Ovary (tissue), 9 donors: ENCODE data around the gene MCUB. TPM values are rescaled to one million over a fixed set of nuclear protein-coding genes. Genes with fewer than 3 reads are reported as not detected.
"Not testable (repeated sequence)": the region's sequence is repeated elsewhere in the genome, so short reads cannot be mapped to it uniquely, and the experiment has no call there.

ENCODE experiments used
- DNase-seq, 5 donors: peaks; one replicate each; pipeline ENCODE4 v3.0.0-alpha.2; 2019 to 2020
- H3K27ac ChIP-seq, 2 donors: fragments of 200-600 bp; one replicate each; pipeline versions ENCODE4 v1.5.1 to v1.8.0; 2019 to 2022
- H3K27me3 ChIP-seq: fragments of 200-600 bp; one replicate; pipeline ENCODE4 v1.8.0; 2022
- H3K36me3 ChIP-seq: fragments of 200-600 bp; sonication (generic); one replicate; pipeline ENCODE4 v1.5.1; 2019
- H3K4me1 ChIP-seq: one replicate; pipeline ENCODE4 v1.8.1; 2013; ENCODE audit warnings: mild to moderate bottlenecking, moderate library complexity; ENCODE audit not compliant: insufficient read depth
- H3K4me3 ChIP-seq: fragments of 200-600 bp; sonication (generic); one replicate; pipeline ENCODE4 v1.5.1; 2017
- H3K9me3 ChIP-seq, 2 donors: fragments of 200-600 bp in 1 of 2; sonication (generic) in 1 of 2; one replicate each; pipeline versions ENCODE4 v1.5.1 to v1.8.1; 2013 to 2019; ENCODE audit warnings: mild to moderate bottlenecking in 1 of 2, moderate library complexity in 1 of 2
- CTCF ChIP-seq, 3 donors: fragments of 450-650 bp in 2 of 3; fragments of 200-600 bp in 1 of 3; IDR thresholded peaks; one replicate each; pipeline versions ENCODE4 v1.5.1 to v1.8.0; 2016 to 2022; ENCODE audit warnings: antibody characterized with exemption in 3 of 3, mild to moderate bottlenecking in 1 of 3
- EP300 ChIP-seq: sonication (generic); formaldehyde crosslinking; IDR thresholded peaks from one replicate; pipeline ENCODE4 v1.6.1; 2017; ENCODE audit warnings: antibody characterized with exemption
- POLR2A ChIP-seq: fragments of 450-650 bp; IDR thresholded peaks from one replicate; pipeline ENCODE4 v1.6.1; 2017; ENCODE audit warnings: antibody characterized with exemption, mild to moderate bottlenecking, moderate library complexity
- WGBS, 3 donors: extraction: QIAGEN DNeasy Blood & Tissue Kit in 1 of 3; methylation state at CpG; one replicate each; pipeline versions ENCODE4 v1.1.5 to v1.1.7; 2013 to 2017; 5-methylcytosine and 5-hydroxymethylcytosine counted together
- intact Hi-C, 4 donors: fragments of 100-400 bp; cut with DNase I; formaldehyde crosslinking; loops; one replicate each; pipeline versions ENCODE4 v1.11.0 to v1.15.1; 2022 to 2023
- polyA plus RNA-seq, 2 donors: library from polyadenylated mRNA; stranded (reverse); fragments of 200-250 nt in 1 of 2; fragments of 350-450 nt in 1 of 2; fragmentation: Illumina TruSeq in 1 of 2; extraction: RNeasy Lipid Tissue Mini Kit (QIAGEN cat#74804) in 1 of 2; gene quantifications; one replicate each; pipeline ENCODE4 v1.2.3, GENCODE V29; 2013 to 2014
- total RNA-seq, 7 donors: library from RNA; depleted of rRNA in 2 of 7; stranded (reverse); fragments of >200 nt in 2 of 7; fragmentation: NEBNext Ultra II Directional in 3 of 7; extraction: Animal tissue kit (Norgen Biotek cat#: 25700) in 3 of 7; gene quantifications; one replicate each; pipeline versions ENCODE4 v1.1.0 to v1.2.4, GENCODE V29; 2016 to 2023
- donor health status: DM: no; HTN: no; CAD: no; lungs with moderate emphysema.
- donor health status: DM: no; HTN: no; CAD: no.
- donor health status: Bipolar disorder and iron deficiency.
- donor health status: DM: yes; HTN: yes; CAD: no.
- donor health status: DM: no; HTN: no; CAD: no.
- donor health status: DM: yes; HTN: yes; CAD: no.

Gene MCUB
- total and polyA plus RNA-seq, 9 donors, result 7.6 to 18.5 (median 8.8) TPM

GRCh38 chr4:109553130-109553529 lies 6.9 kb upstream of the MCUB start:
- DNase-seq, result no peak
- no peaks in the 10 kb centered on the region for H3K9me3 ChIP-seq
- H3K36me3 ChIP-seq, result no peaks in the 10 kb centered on the region
- no peak overlapping the region for H3K27ac ChIP-seq
- H3K4me3 ChIP-seq, result no peak overlapping the region
- H3K27me3 ChIP-seq, result no peaks in the 10 kb centered on the region
- intact Hi-C loops, result no loop called here
- H3K4me1 ChIP-seq, result no peaks in the 10 kb centered on the region
- 94 to 98% (median 95%) methylated on average over 2 of the region's 2 CpGs for WGBS, 3 donors
- no peak for TF ChIP-seq EP300
- no peak for TF ChIP-seq POLR2A
- TF ChIP-seq CTCF (IDR thresholded peaks at IDR 0.05), result no peak

- intact Hi-C loops, result no loop called here
- H3K9me3 ChIP-seq, result no peaks in the 10 kb centered on the region
- no peak overlapping the region for H3K4me3 ChIP-seq
- H3K4me1 ChIP-seq, result no peaks in the 10 kb centered on the region
- no peak overlapping the region for H3K27ac ChIP-seq
- no peaks in the 10 kb centered on the region for H3K36me3 ChIP-seq
- no peak for TF ChIP-seq EP300
- no peak for TF ChIP-seq CTCF (IDR thresholded peaks at IDR 0.05)
- TF ChIP-seq POLR2A, result no peak
- H3K27me3 ChIP-seq, result no peaks in the 10 kb centered on the region
- WGBS, 3 donors, result 74 to 87% (median 81%) methylated on average over 3 of the region's 3 CpGs
- no peak for DNase-seq
Measured at GRCh38 chr4:109554971-109555370, 5.1 kb upstream of the MCUB start.

GRCh38 chr4:109557433-109557832 lies 2.6 kb upstream of the MCUB start:
- H3K27ac ChIP-seq, result no peak overlapping the region
- TF ChIP-seq CTCF (IDR thresholded peaks at IDR 0.05), result no peak
- TF ChIP-seq POLR2A, result no peak
- TF ChIP-seq EP300, result no peak
- H3K9me3 ChIP-seq, result no peaks in the 10 kb centered on the region
- WGBS, 3 donors, result 95 to 96% (median 96%) methylated on average over 26 to 28 of the region's 28 CpGs
- intact Hi-C loops, result no loop called here
- H3K27me3 ChIP-seq, result no peaks in the 10 kb centered on the region
- H3K4me1 ChIP-seq, result no peaks in the 10 kb centered on the region
- H3K4me3 ChIP-seq, result no peak overlapping the region
- H3K36me3 ChIP-seq, result no peaks in the 10 kb centered on the region
- peak in 1 of 5 donors; percentile 21 for DNase-seq

- H3K9me3 ChIP-seq, H3K27me3 ChIP-seq, DNase-seq, H3K36me3 ChIP-seq, H3K4me3 ChIP-seq, intact Hi-C loops, H3K27ac ChIP-seq, H3K4me1 ChIP-seq: not testable (repeated sequence)
- WGBS, 3 donors, result 94 to 95% (median 95%) methylated on average over 6 of the region's 6 CpGs
Measured at GRCh38 chr4:109558095-109558494, 2.0 kb upstream of the MCUB start.

GRCh38 chr4:109559625-109559982 lies 442 bp upstream of the MCUB start:
- Histone ChIP-seq H3K27me3 (no peaks in the 10 kb centered on the region), H3K4me3 (peak overlapping the region; percentile 66), H3K27ac (peak overlapping the region; percentile 75 to 92), H3K4me1 (no peaks in the 10 kb centered on the region), H3K36me3 (no peaks in the 10 kb centered on the region), H3K9me3 (no peaks in the 10 kb centered on the region)
- 1 to 6% (median 4%) methylated on average over 27 of the region's 27 CpGs for WGBS, 3 donors
- DNase-seq, result peak; percentile 24 to 62 (median 55)
- TF ChIP-seq EP300 (no peak), CTCF (IDR thresholded peaks at IDR 0.05) (no peak)
- intact Hi-C loops, result no loop called here
